ENCODE measurements around the gene GLUL.

DNA sequence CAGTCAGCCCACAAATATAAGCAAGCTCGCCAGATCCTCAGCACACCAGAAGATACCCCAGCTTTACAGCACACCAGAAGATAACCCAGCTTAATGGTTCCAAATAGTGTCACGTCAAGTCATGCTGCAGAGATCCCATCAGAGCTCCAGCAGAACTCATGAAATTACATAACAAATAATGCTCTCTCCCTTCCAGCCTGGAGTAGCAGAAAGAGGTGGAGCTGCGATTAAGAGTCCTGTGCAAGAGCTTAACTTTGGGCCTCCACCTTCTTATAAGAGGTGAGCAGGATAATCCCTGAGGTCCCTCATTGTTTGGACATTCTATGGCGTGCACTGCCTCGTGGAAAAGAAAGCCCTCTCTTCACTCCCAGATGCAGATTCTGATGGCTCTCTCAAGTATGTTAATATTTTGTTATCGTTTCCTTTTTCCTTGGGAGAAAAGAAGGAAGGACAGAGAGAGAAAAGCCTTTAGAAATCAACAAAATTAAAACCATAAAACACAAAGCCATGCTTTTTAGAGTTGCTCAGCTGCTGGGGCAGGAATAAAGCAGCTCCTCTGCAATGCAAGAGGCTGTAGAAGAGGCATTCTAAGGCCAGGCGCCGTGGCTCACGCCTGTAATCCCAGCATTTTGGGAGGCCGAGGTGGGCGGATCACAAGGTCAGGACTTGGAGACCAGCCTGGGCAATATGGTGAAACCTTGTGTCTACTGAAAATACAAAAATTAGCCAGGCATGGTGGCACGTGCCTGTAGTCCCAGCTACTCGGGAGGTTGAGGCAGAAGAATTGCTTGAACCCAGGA is 59.1 kb downstream of the GLUL start:
- TF ChIP-seq CTCF (IDR thresholded peaks at IDR 0.05; ENCODE audit: low read depth, low read length) (no peak), MYC (IDR thresholded peaks at IDR 0.05; ENCODE audit: low read depth, low read length) (no peak), POLR2A (IDR thresholded peaks at IDR 0.05; ENCODE audit: extremely low read depth, insufficient read length) (no peak), MAX (IDR thresholded peaks at IDR 0.05; ENCODE audit: low read depth, low read length) (no peak)
